Measurements from ENCODE around the gene CD36.

- TF ChIP-seq CTCF (IDR thresholded peaks at IDR 0.05) (no peak), POLR2A (IDR thresholded peaks at IDR 0.05) (no peak), EP300 (IDR thresholded peaks at IDR 0.05) (no peak)
Measured at GRCh38 chr7:80682744-80683143, 44.3 kb downstream of the CD36 start.
